HG03039 (cell line): ENCODE results near the gene PDE11A.

Experiments
- ATAC-seq: cut with Tn5 transposase; IDR thresholded peaks from one replicate; pipeline ENCODE4 v1.9.1; 2021; ENCODE audit warnings: mild to moderate bottlenecking, moderate library complexity; ENCODE audit not compliant: unreplicated experiment

PDE11A gene

GRCh38 chr2:177641331-177641730 lies 431.2 kb downstream of the PDE11A start:
- ATAC-seq, result no peak

GRCh38 chr2:177640423-177640822 lies 432.2 kb downstream of the PDE11A start:
- ATAC-seq, result no peak

GRCh38 chr2:177639262-177639914 lies 433.2 kb downstream of the PDE11A start:
- ATAC-seq, result no peak

DNA sequence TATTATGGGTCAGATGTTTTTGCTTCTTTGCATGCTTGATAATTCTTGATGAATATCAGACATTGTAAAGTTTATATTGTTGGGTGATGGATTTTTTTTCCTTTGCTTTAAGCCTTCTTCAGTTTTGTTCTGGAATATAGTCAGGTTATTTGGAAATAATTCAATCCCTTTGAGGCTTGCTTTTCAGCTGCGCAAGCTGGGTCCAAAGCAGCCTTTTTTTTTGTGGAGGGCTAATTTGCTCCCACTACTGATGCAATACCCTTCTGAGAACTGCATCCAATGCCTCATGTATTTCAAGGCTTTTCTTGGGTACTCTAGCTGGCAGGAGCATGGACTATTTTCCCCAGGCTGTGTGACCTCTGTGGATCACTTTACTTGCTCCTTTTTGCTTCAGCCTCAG lies 434.1 kb downstream of the PDE11A start:
- no peak for ATAC-seq

DNA sequence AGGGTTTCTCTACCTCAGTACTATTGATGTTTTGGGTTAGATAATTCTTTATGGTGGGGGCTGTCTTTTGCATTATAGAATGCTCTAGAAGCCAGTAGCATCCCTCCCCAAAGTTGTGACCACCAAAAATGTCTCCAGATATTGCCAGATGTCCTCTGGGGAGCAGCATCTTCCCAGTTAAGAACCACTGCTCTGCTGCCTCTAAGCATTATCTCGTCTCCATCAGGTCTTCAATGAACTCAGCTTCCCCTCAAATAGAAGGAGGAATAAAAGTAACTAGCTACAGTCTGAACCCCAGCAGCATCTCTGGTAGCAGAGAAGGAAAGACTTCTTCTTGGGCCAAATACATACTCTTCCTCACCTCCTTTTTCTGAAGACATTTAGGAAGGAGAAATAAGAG lies 435.9 kb downstream of the PDE11A start:
- ATAC-seq, result no peak

- ATAC-seq, result no peak
Measured at GRCh38 chr2:177635696-177636095, 436.9 kb downstream of the PDE11A start.

DNA sequence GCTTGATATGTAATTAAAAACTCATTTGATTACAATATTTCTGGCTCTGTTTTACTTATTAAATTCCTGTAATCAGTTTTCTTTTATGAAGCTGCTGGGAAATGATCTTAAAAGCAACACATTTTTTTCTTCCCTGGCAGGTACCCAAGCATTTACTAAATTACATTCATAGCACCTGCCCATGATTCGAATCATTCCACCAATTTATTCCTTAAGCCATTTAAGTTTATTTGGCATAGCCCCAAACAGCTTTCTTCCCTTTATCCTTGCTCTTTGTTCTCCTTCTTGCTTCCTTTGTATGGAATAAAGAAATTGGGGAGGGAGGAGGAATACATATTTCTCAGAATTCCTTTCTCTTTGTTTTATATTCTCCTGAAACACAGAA lies 438.7 kb downstream of the PDE11A start:
- ATAC-seq, result no peak

GRCh38 chr2:177633111-177633510 lies 439.5 kb downstream of the PDE11A start:
- no peak for ATAC-seq

DNA sequence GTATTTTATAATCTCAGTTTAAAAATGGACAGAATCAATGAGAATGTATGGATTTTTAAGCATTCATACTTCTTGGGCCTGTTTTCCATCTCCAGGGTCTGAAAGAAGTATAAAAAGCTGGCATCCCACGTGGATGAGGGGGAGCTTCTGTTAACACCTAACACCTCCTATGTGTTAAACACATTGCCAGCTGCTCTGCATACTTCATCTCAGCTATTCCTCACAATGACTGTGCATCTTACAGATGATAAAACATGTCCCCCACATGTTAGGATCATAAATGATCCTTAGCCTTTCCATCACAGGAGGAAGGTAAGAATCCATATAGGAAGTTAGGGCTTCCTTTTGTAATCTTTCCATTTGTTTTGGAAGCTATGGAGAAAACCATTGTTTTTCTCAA lies 440.9 kb downstream of the PDE11A start:
- no peak for ATAC-seq

- ATAC-seq, result peak; percentile 48
Measured at GRCh38 chr2:177629357-177630024, 443.1 kb downstream of the PDE11A start.

DNA sequence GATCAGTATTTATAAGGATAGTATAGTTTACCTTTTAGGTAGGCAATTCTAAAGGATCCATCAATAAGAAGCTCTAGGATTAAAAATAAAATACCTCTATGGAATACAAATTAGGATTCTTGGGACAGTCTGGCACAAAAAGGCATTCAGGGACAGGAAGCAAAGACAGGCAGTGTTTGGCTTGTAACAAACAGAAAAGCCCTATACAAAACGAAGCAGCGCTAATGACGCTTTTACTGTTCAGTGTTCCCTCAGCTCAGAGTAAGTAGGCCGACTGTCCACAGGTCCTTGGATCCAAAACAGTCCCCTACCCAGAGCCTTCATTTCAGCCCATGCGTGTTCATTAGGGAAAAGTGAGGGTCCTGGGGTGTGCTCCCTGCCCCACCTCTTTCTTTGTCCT lies 443.7 kb downstream of the PDE11A start:
- no peak for ATAC-seq

GRCh38 chr2:177625744-177626650 lies 446.6 kb downstream of the PDE11A start:
- ATAC-seq, result no peak

DNA sequence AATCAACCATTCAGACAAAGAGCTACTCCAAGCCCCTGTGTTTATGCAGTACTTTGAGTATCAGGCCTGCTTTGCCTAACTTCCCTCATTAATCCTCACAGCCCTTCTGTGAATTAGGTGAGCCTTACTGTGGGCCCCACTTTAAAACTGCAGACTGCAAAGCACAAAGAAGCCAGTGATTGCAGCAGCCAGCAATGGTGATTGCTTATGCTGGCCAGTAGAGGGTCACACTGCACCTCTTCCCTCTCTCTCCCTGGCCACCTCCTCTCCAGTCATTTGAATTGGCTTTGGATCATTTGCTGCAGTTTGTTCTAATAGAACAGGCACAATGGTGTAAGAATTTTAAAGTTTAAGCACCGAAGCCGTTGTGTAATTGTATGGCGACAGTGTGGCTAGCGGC lies 450.1 kb downstream of the PDE11A start:
- ATAC-seq, result no peak

DNA sequence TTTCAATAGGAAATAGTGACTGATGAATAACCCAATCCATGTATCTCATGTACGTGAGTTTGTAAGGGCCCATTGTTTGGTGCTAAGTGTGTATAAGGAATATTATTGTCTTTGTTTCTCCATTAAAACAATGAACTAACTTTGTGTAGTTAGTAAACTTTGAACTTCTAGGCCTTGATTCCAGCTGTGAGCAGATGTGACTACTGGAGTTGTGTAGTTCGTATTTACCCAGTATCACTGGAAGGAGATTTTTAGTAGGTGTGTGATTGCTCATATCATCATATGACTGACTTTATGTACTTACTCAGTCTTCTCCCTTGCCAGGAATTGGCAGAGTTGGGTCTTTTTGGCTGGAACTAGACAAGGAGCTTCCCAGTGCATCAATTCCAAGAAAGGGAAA lies 452.6 kb downstream of the PDE11A start:
- no peak for ATAC-seq

GRCh38 chr2:177619461-177619860 lies 453.1 kb downstream of the PDE11A start:
- ATAC-seq, result no peak

GRCh38 chr2:177618255-177619253 lies 454.0 kb downstream of the PDE11A start:
- ATAC-seq, result peak; percentile 96

- no peak for ATAC-seq
Measured at GRCh38 chr2:177617849-177618248, 454.7 kb downstream of the PDE11A start.

- ATAC-seq, result no peak
Measured at GRCh38 chr2:177616731-177617130, 455.8 kb downstream of the PDE11A start.

DNA sequence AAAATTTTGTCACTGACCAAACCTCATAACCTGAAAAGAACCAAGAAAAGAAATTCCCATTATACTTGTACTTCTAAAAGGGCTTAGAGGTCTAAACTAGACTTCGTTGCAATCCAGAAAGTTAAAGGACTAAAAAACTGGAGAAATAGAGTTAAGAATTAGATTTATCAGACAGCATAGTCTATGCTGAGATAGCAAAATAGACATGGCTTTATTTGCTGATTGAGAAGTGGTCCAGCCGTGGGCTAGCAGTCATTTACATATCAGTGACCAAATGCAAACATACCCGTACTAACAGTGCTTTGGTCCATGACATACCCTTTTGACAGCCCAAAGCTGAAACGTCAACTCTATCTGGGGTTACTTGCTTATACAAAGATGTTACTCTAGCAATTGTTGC lies 456.5 kb downstream of the PDE11A start:
- ATAC-seq, result no peak

DNA sequence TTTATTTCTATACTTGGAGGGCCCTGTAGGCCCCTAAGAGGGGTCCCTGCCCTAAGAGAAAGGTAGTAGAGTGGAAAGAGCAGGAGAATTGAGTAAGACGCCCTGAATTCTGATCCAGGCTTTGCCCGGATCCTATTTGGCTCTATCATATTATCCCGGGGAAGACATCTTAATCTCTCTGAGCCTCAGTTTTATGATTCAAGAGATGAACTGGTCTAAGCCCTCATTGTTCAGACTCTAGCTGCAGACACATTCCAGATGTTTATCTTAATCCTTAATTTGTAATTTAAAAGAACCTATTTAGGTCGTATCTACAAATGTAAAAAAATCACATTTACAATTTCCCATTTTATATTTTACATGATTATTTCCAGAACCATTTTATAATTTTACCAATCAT lies 459.9 kb downstream of the PDE11A start:
- no peak for ATAC-seq
